ENCODE results near the gene DCLK1.

- TF ChIP-seq CTCF (IDR thresholded peaks at IDR 0.05 in 4 of 5, conservative IDR thresholded peaks at IDR 0.05 in 1 of 5) = no peak
- no peak for TF ChIP-seq POLR2A (IDR thresholded peaks at IDR 0.05)
These were observed 200.2 kb downstream of the DCLK1 start for GRCh38 chr13:35930665-35931631.

Data from gastrocnemius medialis (tissue), 4 donors.